Measurements from ENCODE around the gene ANKRD22. TPM values are rescaled to one million over a fixed set of nuclear protein-coding genes. Genes with fewer than 3 reads are reported as not detected.
"Not testable (repeated sequence)": the region's sequence is repeated elsewhere in the genome, so short reads cannot be mapped to it uniquely, and the experiment has no call there.

The ANKRD22 gene
- total RNA-seq, 6 donors from 2014 or later, result 0.30 to 1.9 (median 1.1) TPM; not detected in 2

GRCh38 chr10:88840104-88840503, 11.5 kb downstream of the ANKRD22 start:
- no peak overlapping the region for H3K4me3 ChIP-seq
- H3K36me3 ChIP-seq, result no peaks in the 10 kb centered on the region
- ATAC-seq (ENCODE audit: low FRiP score in 2 of 2) (no peak), DNase-seq (no peak)
- 90 to 94% methylated on average over 3 of the region's 3 CpGs for WGBS, 2 donors
- H3K27me3 ChIP-seq, result no peaks in the 10 kb centered on the region
- no peaks in the 10 kb centered on the region for H3K9me3 ChIP-seq
- TF ChIP-seq EP300 (IDR thresholded peaks at IDR 0.05) (no peak), POLR2A (IDR thresholded peaks at IDR 0.05) (no peak), POLR2AphosphoS5 (IDR thresholded peaks at IDR 0.05) (no peak), CTCF (IDR thresholded peaks at IDR 0.05) (no peak)
- H3K4me1 ChIP-seq, result peaks cover 0 to 8% (median 3%) of the 10 kb centered on the region in 4 donors
- H3K27ac ChIP-seq, result no peak overlapping the region

GRCh38 chr10:88838766-88839350, 12.8 kb downstream of the ANKRD22 start:
- Histone ChIP-seq H3K9me3 (no peaks in the 10 kb centered on the region), H3K27ac (no peak overlapping the region), H3K36me3 (no peaks in the 10 kb centered on the region), H3K4me3 (no peak overlapping the region), H3K4me1 (peaks cover 0 to 8% (median 3%) of the 10 kb centered on the region in 4 donors), H3K27me3 (no peaks in the 10 kb centered on the region)
- ATAC-seq (ENCODE audit: low FRiP score in 2 of 2), result no peak
- TF ChIP-seq CTCF (IDR thresholded peaks at IDR 0.05) (no peak), POLR2A (IDR thresholded peaks at IDR 0.05) (no peak)
- DNase-seq, result no peak
- 91 to 95% methylated on average over 5 of the region's 5 CpGs for WGBS, 2 donors

GRCh38 chr10:88837632-88838031, 14.0 kb downstream of the ANKRD22 start:
- H3K27ac ChIP-seq; ATAC-seq (ENCODE audit: low FRiP score in 2 of 2); H3K36me3 ChIP-seq; H3K9me3 ChIP-seq; DNase-seq; H3K4me3 ChIP-seq; H3K27me3 ChIP-seq; H3K4me1 ChIP-seq: not testable (repeated sequence)

- 13 to 25% methylated on average over 2 of the region's 2 CpGs for WGBS, 2 donors
- TF ChIP-seq POLR2A (IDR thresholded peaks at IDR 0.05) (no peak), CTCF (IDR thresholded peaks at IDR 0.05) (peak in 1 of 6 experiments; percentile 6)
- peaks cover 0 to 8% (median 3%) of the 10 kb centered on the region in 4 donors for H3K4me1 ChIP-seq
- DNase-seq (no peak), ATAC-seq (ENCODE audit: low FRiP score in 2 of 2) (no peak)
- H3K36me3 ChIP-seq, result no peaks in the 10 kb centered on the region
- H3K9me3 ChIP-seq, result no peaks in the 10 kb centered on the region
- no peak overlapping the region for H3K27ac ChIP-seq
- H3K4me3 ChIP-seq, result no peak overlapping the region
- H3K27me3 ChIP-seq, result no peaks in the 10 kb centered on the region
Observed at GRCh38 chr10:88835910-88836221, 15.8 kb downstream of the ANKRD22 start.

- Histone ChIP-seq H3K9me3 (no peaks in the 10 kb centered on the region), H3K27ac (peak overlapping the region in 1 of 4 donors; percentile 21), H3K27me3 (no peaks in the 10 kb centered on the region), H3K36me3 (no peaks in the 10 kb centered on the region), H3K4me3 (no peak overlapping the region), H3K4me1 (peaks cover 0 to 8% (median 3%) of the 10 kb centered on the region in 4 donors)
- peak in 1 of 2 donors; percentile 85 for DNase-seq
- TF ChIP-seq EP300 (IDR thresholded peaks at IDR 0.05) (no peak), CTCF (IDR thresholded peaks at IDR 0.05) (peak; percentile 70 to 90 (median 85)), POLR2A (IDR thresholded peaks at IDR 0.05) (no peak), POLR2AphosphoS5 (IDR thresholded peaks at IDR 0.05) (no peak)
- ATAC-seq (ENCODE audit: low FRiP score in 2 of 2), result peak; percentile 90 to 95
- 12 to 20% methylated on average over 10 of the region's 10 CpGs for WGBS, 2 donors
Observed at GRCh38 chr10:88835096-88835909, 16.3 kb downstream of the ANKRD22 start.

Measured in upper lobe of left lung (tissue), 6 donors.